K562 (cell line): Measurements from ENCODE around the gene RNF112.

Source experiments
- BRCA1 ChIP-seq, 2 experiments: fragments of 450-650 bp in 1 of 2; sonication (generic) in 1 of 2; formaldehyde crosslinking in 1 of 2; IDR thresholded peaks; 2 replicates each; pipeline versions ENCODE4 v1.5.0 to v1.6.1; 2017 to 2020; ENCODE audit warnings: mild to moderate bottlenecking in 1 of 2, missing genetic modification reagents in 1 of 2
- CHD4 ChIP-seq: fragments of 200-600 bp; sonication (generic); IDR thresholded peaks from 3 replicates; pipeline ENCODE4 v1.6.1; 2012; ENCODE audit warnings: low read depth, mild to moderate bottlenecking, mixed read lengths, low read length, inconsistent platforms; ENCODE audit not compliant: insufficient read depth, insufficient replicate concordance, poor library complexity, severe bottlenecking
- EZH2 ChIP-seq: IDR thresholded peaks from 2 replicates; pipeline ENCODE4 v1.6.1; 2012; ENCODE audit warnings: low read depth, mild to moderate bottlenecking, inconsistent platforms, low read length, borderline replicate concordance
- PHTF2 ChIP-seq: fragments of 250-450 bp; sonication (Bioruptor Pico); IDR thresholded peaks from 2 replicates; pipeline ENCODE4 v1.5.0; 2021; ENCODE audit warnings: mild to moderate bottlenecking
- POLR2AphosphoS5 ChIP-seq: IDR thresholded peaks from 2 replicates; pipeline ENCODE4 v1.6.1; 2011; ENCODE audit warnings: mild to moderate bottlenecking, low read depth, low read length, moderate library complexity; ENCODE audit not compliant: control insufficient read depth, insufficient read depth
- ZNF354B ChIP-seq: fragments of 250-450 bp; sonication (Bioruptor Pico); IDR thresholded peaks from 2 replicates; pipeline ENCODE4 v1.4.0; 2020
- ZNF507 ChIP-seq: conservative IDR thresholded peaks from 2 replicates; pipeline ENCODE4 v1.6.1; 2017; ENCODE audit warnings: missing genetic modification characterization, missing compliant biosample characterization
- TF ChIP-seq, protein P1 (sequence below): fragments of 250-450 bp; sonication (Bioruptor Pico); IDR thresholded peaks from 2 replicates; pipeline ENCODE4 v1.4.0; 2020; ENCODE audit warnings: mild to moderate bottlenecking

DNA sequence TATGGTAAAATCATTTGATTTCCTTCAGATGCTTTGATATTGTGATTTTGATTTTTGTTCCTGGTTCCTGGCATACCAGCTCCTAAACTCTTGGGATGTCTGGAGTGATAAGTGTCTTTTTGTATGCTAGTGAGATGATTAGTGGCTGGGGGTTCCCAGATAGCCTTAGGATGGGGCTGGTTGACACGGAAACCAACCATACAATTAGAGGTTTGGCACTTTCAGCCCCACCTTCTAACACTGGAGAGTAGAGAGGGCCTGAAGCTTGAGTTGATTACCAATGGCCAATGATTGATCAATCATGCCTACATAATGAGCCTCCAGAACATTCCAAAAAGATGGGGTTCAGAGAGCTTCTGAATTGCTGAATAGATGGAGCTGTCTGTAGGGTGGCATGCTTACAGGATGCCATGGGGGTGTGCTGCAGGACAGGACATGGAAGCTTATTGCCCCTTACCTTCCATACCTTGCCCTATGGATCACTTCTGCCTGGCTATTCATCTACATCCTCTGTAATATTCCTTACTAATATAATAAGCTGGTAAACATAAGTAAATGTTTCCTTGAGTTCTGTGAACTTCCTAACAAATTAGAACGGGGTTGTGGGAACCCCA lies 22.8 kb downstream of the RNF112 start:
- no peak for TF ChIP-seq POLR2AphosphoS5
- no peak for TF ChIP-seq PHTF2 (CRISPR knock-in tag)
- no peak for TF ChIP-seq BRCA1 (IDR thresholded peaks at IDR 0.05)
- TF ChIP-seq BRCA1 (CRISPR knock-in tag; IDR thresholded peaks at IDR 0.05), result no peak
- no peak for TF ChIP-seq EZH2
- no peak for TF ChIP-seq CHD4
- no peak for TF ChIP-seq ZNF507 (tag)
- TF ChIP-seq, protein P1, sequence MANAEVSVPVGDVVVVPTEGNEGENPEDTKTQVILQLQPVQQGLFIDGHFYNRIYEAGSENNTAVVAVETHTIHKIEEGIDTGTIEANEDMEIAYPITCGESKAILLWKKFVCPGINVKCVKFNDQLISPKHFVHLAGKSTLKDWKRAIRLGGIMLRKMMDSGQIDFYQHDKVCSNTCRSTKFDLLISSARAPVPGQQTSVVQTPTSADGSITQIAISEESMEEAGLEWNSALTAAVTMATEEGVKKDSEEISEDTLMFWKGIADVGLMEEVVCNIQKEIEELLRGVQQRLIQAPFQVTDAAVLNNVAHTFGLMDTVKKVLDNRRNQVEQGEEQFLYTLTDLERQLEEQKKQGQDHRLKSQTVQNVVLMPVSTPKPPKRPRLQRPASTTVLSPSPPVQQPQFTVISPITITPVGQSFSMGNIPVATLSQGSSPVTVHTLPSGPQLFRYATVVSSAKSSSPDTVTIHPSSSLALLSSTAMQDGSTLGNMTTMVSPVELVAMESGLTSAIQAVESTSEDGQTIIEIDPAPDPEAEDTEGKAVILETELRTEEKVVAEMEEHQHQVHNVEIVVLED (CRISPR knock-in tag), result no peak
- TF ChIP-seq ZNF354B, result no peak
